HL-60 (cell line): ENCODE data around the gene ADTRP.

ENCODE experiments used
- CTCF ChIP-seq: IDR thresholded peaks from one replicate; pipeline ENCODE4 v1.5.1; 2011; ENCODE audit warnings: low read length, control low read depth, inconsistent platforms; ENCODE audit not compliant: insufficient read depth
- POLR2AphosphoS5 ChIP-seq: IDR thresholded peaks from 2 replicates; pipeline ENCODE4 v1.6.1; 2012; ENCODE audit warnings: low read depth

- TF ChIP-seq CTCF (no peak), POLR2AphosphoS5 (no peak)
Measured at GRCh38 chr6:11811644-11812264, 33.2 kb upstream of the ADTRP start.
